Lower leg skin (tissue), 4 donors: ENCODE measurements around the gene ANKRD13C. TPM values are rescaled to one million over a fixed set of nuclear protein-coding genes. Genes with fewer than 3 reads are reported as not detected.

Experiments used
- DNase-seq, 2 donors: peaks; one replicate each; pipeline ENCODE4 v3.0.0-alpha.2; 2019; ENCODE audit warnings: low spot score in 2 of 2
- H3K4me3 ChIP-seq: fragments of 200-600 bp; sonication (generic); 2 replicates; pipeline ENCODE4 v1.5.1; 2017; ENCODE audit warnings: mild to moderate bottlenecking, low read depth; ENCODE audit not compliant: poor library complexity, severe bottlenecking
- CTCF ChIP-seq, 3 donors: fragments of 450-650 bp; IDR thresholded peaks; one replicate each; pipeline ENCODE4 v1.5.1; 2016; ENCODE audit warnings: antibody characterized with exemption in 3 of 3, mild to moderate bottlenecking in 3 of 3, moderate library complexity in 2 of 3
- POLR2A ChIP-seq, 2 donors: fragments of 450-650 bp; IDR thresholded peaks; one replicate each; pipeline ENCODE4 v1.6.1; 2016 to 2017; ENCODE audit warnings: antibody characterized with exemption in 2 of 2, mild to moderate bottlenecking in 1 of 2, moderate library complexity in 1 of 2
- WGBS, 2 donors: methylation state at CpG; one replicate each; pipeline ENCODE4 v1.1.5; 2018; 5-methylcytosine and 5-hydroxymethylcytosine counted together
- intact Hi-C: fragments of 100-400 bp; cut with DNase I; formaldehyde crosslinking; loops from one replicate; pipeline ENCODE4 v1.15.0; 2023; ENCODE audit warnings: low total_unique reads
- total RNA-seq, 4 donors: library from RNA; depleted of rRNA; stranded (reverse); fragments of >200 nt; gene quantifications; one replicate each; pipeline ENCODE4 v1.1.0, GENCODE V29; 2016

Gene ANKRD13C
- total RNA-seq, 4 donors from 2014 or later = 30.6 to 35.0 (median 31.5) TPM

- no peak for TF ChIP-seq CTCF (IDR thresholded peaks at IDR 0.05)
- no peak for TF ChIP-seq POLR2A (IDR thresholded peaks at IDR 0.05)
- intact Hi-C loops = no loop called here
- DNase-seq = no peak
- no peak overlapping the region for H3K4me3 ChIP-seq
- 75 to 76% methylated on average over 2 of the region's 2 CpGs for WGBS, 2 donors
Observed at GRCh38 chr1:70396607-70397006, 42.1 kb upstream of the ANKRD13C start.

- intact Hi-C loops = no loop called here
- no peak for DNase-seq
- H3K4me3 ChIP-seq = no peak overlapping the region
- no peak for TF ChIP-seq POLR2A (IDR thresholded peaks at IDR 0.05)
- no peak for TF ChIP-seq CTCF (IDR thresholded peaks at IDR 0.05)
Observed at GRCh38 chr1:70392626-70393025, 38.1 kb upstream of the ANKRD13C start.

GRCh38 chr1:70387507-70387906, 33.0 kb upstream of the ANKRD13C start:
- WGBS, 2 donors = 87 to 96% methylated on average over 5 of the region's 5 CpGs
- no peak overlapping the region for H3K4me3 ChIP-seq
- DNase-seq = no peak
- no peak for TF ChIP-seq CTCF (IDR thresholded peaks at IDR 0.05)
- no peak for TF ChIP-seq POLR2A (IDR thresholded peaks at IDR 0.05)
- intact Hi-C loops = no loop called here

GRCh38 chr1:70386121-70386520, 31.6 kb upstream of the ANKRD13C start:
- 87 to 88% methylated on average over 2 of the region's 2 CpGs for WGBS, 2 donors
- intact Hi-C loops = no loop called here
- no peak overlapping the region for H3K4me3 ChIP-seq
- TF ChIP-seq CTCF (IDR thresholded peaks at IDR 0.05) (no peak), POLR2A (IDR thresholded peaks at IDR 0.05) (no peak)
- no peak for DNase-seq

GRCh38 chr1:70385477-70385876, 31.0 kb upstream of the ANKRD13C start:
- intact Hi-C loops = no loop called here
- DNase-seq = no peak
- WGBS, 2 donors = 92% methylated on average over 6 of the region's 6 CpGs

GRCh38 chr1:70384542-70384941, 30.0 kb upstream of the ANKRD13C start:
- no peak for DNase-seq
- TF ChIP-seq CTCF (IDR thresholded peaks at IDR 0.05) = no peak
- no peak for TF ChIP-seq POLR2A (IDR thresholded peaks at IDR 0.05)
- intact Hi-C loops = no loop called here
- WGBS, 2 donors = 97% methylated on average over 2 of the region's 2 CpGs
- H3K4me3 ChIP-seq = no peak overlapping the region

More at GRCh38 chr1:70385477-70385876, 31.0 kb upstream of the ANKRD13C start:
- H3K4me3 ChIP-seq = no peak overlapping the region
- TF ChIP-seq POLR2A (IDR thresholded peaks at IDR 0.05) = no peak
